Spleen (tissue), 13 donors: ENCODE data around the gene OXER1. TPM values are rescaled to one million over a fixed set of nuclear protein-coding genes. Genes with fewer than 3 reads are reported as not detected.
A peak's percentile ranks its signal among the peaks of the same experiment; 100 is the strongest.

Experiments used
- DNase-seq: peaks from one replicate; pipeline ENCODE4 v3.0.0-alpha.2; 2020
- H3K27ac ChIP-seq, 8 donors: fragments of 200-600 bp; sonication (generic) in 7 of 8; 1 replicate in 4 of 8; 2 replicates in 4 of 8; pipeline versions ENCODE4 v1.5.0 to v1.8.0; 2016 to 2021; ENCODE audit warnings: inconsistent platforms in 4 of 8, mild to moderate bottlenecking in 4 of 8, moderate library complexity in 1 of 8
- H3K27me3 ChIP-seq, 7 donors: fragments of 200-600 bp; sonication (generic) in 6 of 7; replicated peaks in 1 of 7; 1 replicate in 4 of 7; 2 replicates in 3 of 7; pipeline versions ENCODE4 v1.5.0 to v1.8.0; 2016 to 2021; ENCODE audit warnings: inconsistent platforms in 3 of 7, mild to moderate bottlenecking in 1 of 7
- H3K36me3 ChIP-seq, 6 donors: fragments of 200-600 bp; sonication (generic) in 5 of 6; 1 replicate in 4 of 6; 2 replicates in 2 of 6; pipeline versions ENCODE4 v1.5.0 to v1.8.0; 2016 to 2021; ENCODE audit warnings: inconsistent platforms in 2 of 6
- H3K4me1 ChIP-seq, 6 donors: fragments of 200-600 bp; sonication (generic) in 5 of 6; 1 replicate in 3 of 6; 2 replicates in 3 of 6; pipeline versions ENCODE4 v1.5.0 to v1.8.0; 2016 to 2021; ENCODE audit warnings: inconsistent platforms in 3 of 6
- H3K4me3 ChIP-seq, 8 donors: fragments of 200-600 bp; sonication (generic) in 7 of 8; 1 replicate in 4 of 8; 2 replicates in 4 of 8; pipeline versions ENCODE4 v1.5.0 to v1.8.0; 2016 to 2021; ENCODE audit warnings: inconsistent platforms in 4 of 8, mild to moderate bottlenecking in 4 of 8, moderate library complexity in 2 of 8
- H3K9me3 ChIP-seq, 8 donors: fragments of 200-600 bp; sonication (generic) in 7 of 8; 1 replicate in 4 of 8; 2 replicates in 4 of 8; pipeline versions ENCODE4 v1.5.0 to v1.8.0; 2016 to 2021; ENCODE audit warnings: inconsistent platforms in 4 of 8
- CTCF ChIP-seq, 11 experiments: fragments of 200-600 bp in 7 of 11; fragments of 450-650 bp in 4 of 11; sonication (generic) in 4 of 11; IDR thresholded peaks in 8 of 11; conservative IDR thresholded peaks in 3 of 11; 1 replicate in 7 of 11; 2 replicates in 4 of 11; pipeline versions ENCODE4 v1.4.0 to v1.8.0; 2016 to 2021; ENCODE audit warnings: antibody characterized with exemption in 11 of 11, inconsistent platforms in 4 of 11, mild to moderate bottlenecking in 1 of 11
- POLR2A ChIP-seq, 3 donors: fragments of 450-650 bp; IDR thresholded peaks; one replicate each; pipeline ENCODE4 v1.5.1; 2017; ENCODE audit warnings: antibody characterized with exemption in 3 of 3, mild to moderate bottlenecking in 1 of 3
- POLR2AphosphoS5 ChIP-seq, 3 donors: sonication (generic); formaldehyde crosslinking; IDR thresholded peaks; one replicate each; pipeline ENCODE4 v1.5.1; 2017; ENCODE audit warnings: antibody characterized with exemption in 3 of 3
- WGBS, 5 donors: extraction: QIAGEN DNeasy Blood & Tissue Kit in 3 of 5; methylation state at CpG; one replicate each; pipeline versions ENCODE4 v1.1.5 to v1.1.7; 2013 to 2018; 5-methylcytosine and 5-hydroxymethylcytosine counted together
- intact Hi-C: fragments of 100-400 bp; cut with DNase I; formaldehyde crosslinking; loops from one replicate; pipeline ENCODE4 v1.15.0; 2023; ENCODE audit warnings: low total_unique reads
- long read RNA-seq, 2 donors: transcript quantifications; one replicate each; lab custom pipeline, GENCODE V29; 2026
- polyA plus RNA-seq, 3 donors: library from polyadenylated mRNA; stranded (reverse); fragments of 200-250 nt; gene quantifications; one replicate each; pipeline ENCODE4 v1.2.1, GENCODE V29; 2013
- total RNA-seq, 7 donors: library from RNA; depleted of rRNA in 3 of 7; stranded (reverse); fragments of >200 nt in 3 of 7; fragmentation: NEBNext Ultra II Directional in 4 of 7; extraction: Animal tissue kit (Norgen Biotek cat#: 25700) in 4 of 7; gene quantifications; one replicate each; pipeline versions ENCODE4 v1.1.0 to v1.2.1, GENCODE V29; 2016 to 2021
- donor health status: healthy with polysubstance abuse.
- donor health status: DM: no; HTN: no; CAD: no; lungs with moderate emphysema.
- donor health status: DM: no; HTN: no; CAD: no.
- donor health status: Bipolar disorder and iron deficiency.
- donor health status: healthy.
- donor health status: DM: no; HTN: no; CAD: no.
- donor health status: DM: yes; HTN: yes; CAD: no.

OXER1 gene, protein sequence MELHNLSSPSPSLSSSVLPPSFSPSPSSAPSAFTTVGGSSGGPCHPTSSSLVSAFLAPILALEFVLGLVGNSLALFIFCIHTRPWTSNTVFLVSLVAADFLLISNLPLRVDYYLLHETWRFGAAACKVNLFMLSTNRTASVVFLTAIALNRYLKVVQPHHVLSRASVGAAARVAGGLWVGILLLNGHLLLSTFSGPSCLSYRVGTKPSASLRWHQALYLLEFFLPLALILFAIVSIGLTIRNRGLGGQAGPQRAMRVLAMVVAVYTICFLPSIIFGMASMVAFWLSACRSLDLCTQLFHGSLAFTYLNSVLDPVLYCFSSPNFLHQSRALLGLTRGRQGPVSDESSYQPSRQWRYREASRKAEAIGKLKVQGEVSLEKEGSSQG
- total RNA-seq (1 to 10 TPM; 1.8 to 6.3 (median 3.2) TPM), polyA plus RNA-seq (1 to 10 TPM; 1.3 to 5.2 (median 3.5) TPM)
- long read RNA-seq, donor 1, transcript OXER1-201 (1 exons, 1,781 nt), result major isoform, 5 of 5 reads
- long read RNA-seq, donor 1, partial matches to known transcripts, result 0 of 5 reads
- long read RNA-seq, donor 1, other reads (novel, unspliced or antisense), result 0 of 5 reads
- long read RNA-seq, donor 2, partial matches to known transcripts, result 0 of 3 reads
- long read RNA-seq, donor 2, other reads (novel, unspliced or antisense), result 0 of 3 reads

DNA sequence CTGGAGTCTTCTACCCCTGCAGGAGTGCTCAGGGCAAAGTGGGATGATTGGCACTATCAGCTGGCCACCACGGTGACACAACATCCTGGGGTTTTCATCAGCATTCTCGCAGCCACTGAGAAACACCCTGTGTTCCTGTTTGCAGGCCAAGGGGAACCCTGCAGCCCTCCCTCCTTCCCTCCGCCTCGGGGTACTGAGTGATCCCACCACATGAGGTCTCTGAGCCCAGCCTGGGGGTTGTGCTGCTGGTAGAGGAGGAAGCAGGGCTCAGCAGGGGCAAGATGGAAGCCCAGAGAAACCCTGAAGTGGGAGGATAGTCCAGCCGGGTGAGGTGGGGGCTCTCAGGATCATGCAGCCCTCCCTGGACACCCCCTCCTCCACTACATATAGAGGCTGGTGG is at the start of gene OXER1:
Gene OXER1 (minus strand): TSS at position 40 of the 400 bp plus-strand sequence. CDS start 73 bp downstream, outside the sequence.
- H3K27me3 ChIP-seq, result no peaks in the 10 kb centered on the region
- H3K27ac ChIP-seq, result peak within 1 kb of the TSS in 5 of 8 donors; percentile 33 to 82 (median 66)
- H3K4me3 ChIP-seq, result peak within 1 kb of the TSS in 2 of 8 donors; percentile 6 to 7
- intact Hi-C loops, result no loop called here
- H3K9me3 ChIP-seq, result no peaks in the 10 kb centered on the region
- H3K4me1 ChIP-seq, result peaks cover 0 to 39% (median 0%) of the 10 kb centered on the region in 6 donors
- peaks cover 0 to 12% (median 0%) of the 10 kb centered on the region in 6 donors for H3K36me3 ChIP-seq
- DNase-seq, result peak; percentile 82
- TF ChIP-seq CTCF (IDR thresholded peaks at IDR 0.05 in 8 of 11, conservative IDR thresholded peaks at IDR 0.05 in 3 of 11) (no peak), POLR2AphosphoS5 (IDR thresholded peaks at IDR 0.05) (peak in 1 of 3 donors; percentile 14)
- WGBS, 5 donors, result 33 to 48% (median 38%) methylated on average over 4 to 5 of the region's 5 CpGs

- no peak overlapping the region for H3K4me3 ChIP-seq
- no peaks in the 10 kb centered on the region for H3K36me3 ChIP-seq
- TF ChIP-seq POLR2AphosphoS5 (IDR thresholded peaks at IDR 0.05) (no peak), POLR2A (IDR thresholded peaks at IDR 0.05) (no peak), CTCF (IDR thresholded peaks at IDR 0.05 in 8 of 11, conservative IDR thresholded peaks at IDR 0.05 in 3 of 11) (peak in 9 of 11 experiments; percentile 23 to 58 (median 50))
- peaks cover 0 to 15% (median 8%) of the 10 kb centered on the region in 8 donors for H3K9me3 ChIP-seq
- peaks cover 0 to 28% (median 22%) of the 10 kb centered on the region in 6 donors for H3K4me1 ChIP-seq
- intact Hi-C loops, result no loop called here
- H3K27ac ChIP-seq, result no peak overlapping the region
- 0 to 52% (median 45%) methylated on average over 1 of the region's 1 CpG for WGBS, 5 donors
- DNase-seq, result no peak
- H3K27me3 ChIP-seq, result no peaks in the 10 kb centered on the region
Measured at GRCh38 chr2:42812899-42813479, 49.1 kb upstream of the OXER1 start.

GRCh38 chr2:42810971-42811811 is 47.3 kb upstream of the OXER1 start:
- Histone ChIP-seq H3K27me3 (no peaks in the 10 kb centered on the region), H3K4me3 (peak overlapping the region; percentile 10 to 74 (median 50)), H3K36me3 (no peaks in the 10 kb centered on the region), H3K9me3 (peaks cover 0 to 15% (median 8%) of the 10 kb centered on the region in 8 donors), H3K27ac (peak overlapping the region; percentile 98 to 100 (median 100)), H3K4me1 (peaks cover 0 to 28% (median 22%) of the 10 kb centered on the region in 6 donors)
- TF ChIP-seq POLR2A (IDR thresholded peaks at IDR 0.05), result peak in 1 of 3 donors; percentile 7
- peak in 2 of 3 donors; percentile 63 to 69 for TF ChIP-seq POLR2AphosphoS5 (IDR thresholded peaks at IDR 0.05)
- peak in 2 of 11 experiments; percentile 5 to 19 for TF ChIP-seq CTCF (IDR thresholded peaks at IDR 0.05 in 8 of 11, conservative IDR thresholded peaks at IDR 0.05 in 3 of 11)
- intact Hi-C loops, result no loop called here
- WGBS, 5 donors, result 1 to 2% (median 1%) methylated on average over 30 to 51 of the region's 51 CpGs
- DNase-seq, result peak; percentile 91
